Activated B cell treated with CpG ODN at 0.5 μM for 24 hours (primary cell): Measurements from ENCODE around the gene KCTD16. TPM values are rescaled to one million over a fixed set of nuclear protein-coding genes. Genes with fewer than 3 reads are reported as not detected.

Source experiments
- ATAC-seq: fragments of 200-7000 bp; cut with Tn5 transposase; one replicate; pipeline ENCODE4 v1.10.0; 2021; ENCODE audit warnings: low read depth, mild to moderate bottlenecking, moderate library complexity
- CTCF ChIA-PET: fragments of 350-600 bp; sonication (Branson Sonifier 250); formaldehyde crosslinking; loops from one replicate; lab custom pipeline; 2021; ENCODE audit warnings: antibody characterized with exemption; lab: Charles Lee
- POLR2A ChIA-PET: fragments of 350-600 bp; sonication (Branson Sonifier 250); formaldehyde crosslinking; loops from one replicate; lab custom pipeline; 2021; ENCODE audit warnings: antibody characterized with exemption; lab: Charles Lee
- DNase-seq: peaks from one replicate; pipeline ENCODE4 v3.0.0; 2022
- H3K27ac Mint-ChIP-seq: one replicate; pipeline ENCODE4 v1.8.0; 2020; ENCODE audit warnings: mixed read lengths
- H3K27me3 Mint-ChIP-seq: one replicate; pipeline ENCODE4 v1.8.0; 2021; ENCODE audit warnings: mixed read lengths
- H3K36me3 Mint-ChIP-seq: one replicate; pipeline ENCODE4 v1.8.0; 2021; ENCODE audit warnings: low read depth, mixed read lengths
- H3K4me1 Mint-ChIP-seq: one replicate; pipeline ENCODE4 v1.8.0; 2021; ENCODE audit warnings: mixed read lengths
- H3K4me3 Mint-ChIP-seq: one replicate; pipeline ENCODE4 v1.8.0; 2020; ENCODE audit warnings: mild to moderate bottlenecking, mixed read lengths
- H3K9me3 Mint-ChIP-seq: one replicate; pipeline ENCODE4 v1.8.0; 2020; ENCODE audit warnings: mixed read lengths
- intact Hi-C: fragments of 100-400 bp; cut with micrococcal nuclease; formaldehyde crosslinking; loops from one replicate; pipeline ENCODE4 v1.15.1; 2024
- total RNA-seq: library from RNA; stranded (reverse); gene quantifications from 2 replicates; pipeline ENCODE4 v1.2.3, GENCODE V29; 2022
- TF ChIP-seq, protein P1 (sequence below): fragments of 200-600 bp; IDR thresholded peaks from one replicate; pipeline ENCODE4 v1.8.0; 2022; ENCODE audit warnings: antibody characterized with exemption, mild to moderate bottlenecking

The KCTD16 gene
- total RNA-seq, 1 donor from 2014 or later = not detected

DNA sequence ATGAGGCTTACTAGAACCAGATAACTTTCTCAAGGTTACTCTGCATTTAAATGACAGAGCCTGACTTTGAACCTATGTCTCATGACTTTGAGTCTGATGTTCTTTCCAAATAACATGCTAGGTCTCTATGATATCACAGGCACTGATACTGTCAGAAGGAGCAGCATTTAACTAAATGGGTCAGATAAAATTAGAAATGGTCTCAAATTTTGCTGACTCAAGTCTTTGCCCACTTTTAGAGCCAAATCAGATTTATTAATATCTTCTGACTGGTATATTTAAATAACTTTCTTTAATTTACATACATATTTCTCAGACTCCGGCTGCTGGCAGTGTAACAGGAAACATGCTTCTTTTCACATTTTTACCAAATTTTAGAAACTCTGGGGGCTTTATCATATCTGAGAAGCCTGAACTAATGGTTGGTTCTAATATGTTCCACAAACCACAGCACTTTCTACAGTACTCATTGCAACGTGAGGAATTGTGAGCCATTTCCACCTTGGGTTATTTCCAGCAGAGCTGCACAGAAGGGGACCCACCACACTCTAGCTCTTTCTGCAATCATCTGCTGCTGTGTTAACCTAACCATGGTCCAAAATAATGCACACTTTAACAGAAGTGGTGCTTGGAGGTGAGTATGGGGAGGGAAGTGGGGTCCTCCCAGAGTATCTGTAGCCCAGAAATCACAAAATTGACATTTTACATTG is 79.2 kb downstream of the KCTD16 start:
- ChIA-PET POLR2A (no interaction called here), CTCF (no interaction called here)
- H3K27me3 Mint-ChIP-seq = peaks cover 8% of the 10 kb centered on the region
- H3K36me3 Mint-ChIP-seq = no peaks in the 10 kb centered on the region
- H3K4me1 Mint-ChIP-seq = no peaks in the 10 kb centered on the region
- no peak overlapping the region for H3K4me3 Mint-ChIP-seq
- H3K27ac Mint-ChIP-seq = no peak overlapping the region
- ATAC-seq = no peak
- TF ChIP-seq, protein P1, sequence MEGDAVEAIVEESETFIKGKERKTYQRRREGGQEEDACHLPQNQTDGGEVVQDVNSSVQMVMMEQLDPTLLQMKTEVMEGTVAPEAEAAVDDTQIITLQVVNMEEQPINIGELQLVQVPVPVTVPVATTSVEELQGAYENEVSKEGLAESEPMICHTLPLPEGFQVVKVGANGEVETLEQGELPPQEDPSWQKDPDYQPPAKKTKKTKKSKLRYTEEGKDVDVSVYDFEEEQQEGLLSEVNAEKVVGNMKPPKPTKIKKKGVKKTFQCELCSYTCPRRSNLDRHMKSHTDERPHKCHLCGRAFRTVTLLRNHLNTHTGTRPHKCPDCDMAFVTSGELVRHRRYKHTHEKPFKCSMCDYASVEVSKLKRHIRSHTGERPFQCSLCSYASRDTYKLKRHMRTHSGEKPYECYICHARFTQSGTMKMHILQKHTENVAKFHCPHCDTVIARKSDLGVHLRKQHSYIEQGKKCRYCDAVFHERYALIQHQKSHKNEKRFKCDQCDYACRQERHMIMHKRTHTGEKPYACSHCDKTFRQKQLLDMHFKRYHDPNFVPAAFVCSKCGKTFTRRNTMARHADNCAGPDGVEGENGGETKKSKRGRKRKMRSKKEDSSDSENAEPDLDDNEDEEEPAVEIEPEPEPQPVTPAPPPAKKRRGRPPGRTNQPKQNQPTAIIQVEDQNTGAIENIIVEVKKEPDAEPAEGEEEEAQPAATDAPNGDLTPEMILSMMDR = no peak
- DNase-seq = no peak
- intact Hi-C loops = no loop called here
- H3K9me3 Mint-ChIP-seq = no peaks in the 10 kb centered on the region

DNA sequence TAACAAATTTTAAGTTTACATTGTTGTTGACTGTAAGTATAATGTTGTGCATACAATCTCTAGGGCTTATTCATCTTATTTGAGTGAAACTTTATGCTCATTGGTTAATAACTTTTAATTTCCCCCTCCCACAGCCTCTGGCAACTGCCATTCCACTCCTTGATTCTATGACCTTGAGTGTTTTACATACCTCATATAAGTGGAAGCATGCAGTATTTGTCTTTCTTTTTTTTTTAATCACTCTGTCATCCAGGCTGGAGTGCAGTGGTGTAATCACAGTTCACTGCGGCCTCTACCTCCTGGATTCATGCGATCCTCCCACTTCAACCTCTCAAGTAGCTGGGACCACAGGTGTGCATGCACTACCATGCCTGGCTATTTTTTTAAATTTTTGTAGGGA is 83.9 kb downstream of the KCTD16 start:
- H3K27me3 Mint-ChIP-seq = peaks cover 3% of the 10 kb centered on the region
- H3K9me3 Mint-ChIP-seq = no peaks in the 10 kb centered on the region
- no peak for DNase-seq
- no peak for ATAC-seq
- ChIA-PET POLR2A (no interaction called here), CTCF (no interaction called here)
- H3K4me1 Mint-ChIP-seq = no peaks in the 10 kb centered on the region
- no peak overlapping the region for H3K27ac Mint-ChIP-seq
- H3K36me3 Mint-ChIP-seq = no peaks in the 10 kb centered on the region
- H3K4me3 Mint-ChIP-seq = no peak overlapping the region
- TF ChIP-seq, protein P1 = no peak
- intact Hi-C loops = no loop called here

DNA sequence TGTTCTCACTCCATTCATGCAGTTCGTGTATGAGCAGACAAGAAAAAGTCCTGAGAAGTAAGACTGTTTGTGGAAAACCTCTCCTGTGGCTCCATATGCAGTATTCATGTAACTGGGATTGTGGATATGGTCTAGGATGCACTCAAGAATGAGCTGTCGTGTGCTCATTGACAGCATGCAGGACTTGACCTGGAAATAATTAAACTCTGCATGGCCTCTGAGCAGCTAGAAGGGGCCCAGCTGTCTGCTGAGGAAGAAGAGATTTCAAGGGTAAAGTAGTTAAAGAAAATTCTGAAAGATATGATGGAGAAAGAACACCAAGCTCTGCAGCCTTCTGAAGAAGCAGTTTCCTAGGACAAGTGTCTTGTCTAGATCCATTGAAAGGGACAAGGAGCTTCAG is 89.4 kb downstream of the KCTD16 start:
- Mint-ChIP-seq H3K27me3 (peaks cover 1% of the 10 kb centered on the region), H3K4me1 (no peaks in the 10 kb centered on the region), H3K9me3 (no peaks in the 10 kb centered on the region), H3K4me3 (no peak overlapping the region), H3K27ac (no peak overlapping the region), H3K36me3 (no peaks in the 10 kb centered on the region)
- POLR2A ChIA-PET = no interaction called here
- TF ChIP-seq, protein P1 = no peak
- intact Hi-C loops = no loop called here
- no peak for DNase-seq
- CTCF ChIA-PET = no interaction called here
- no peak for ATAC-seq

DNA sequence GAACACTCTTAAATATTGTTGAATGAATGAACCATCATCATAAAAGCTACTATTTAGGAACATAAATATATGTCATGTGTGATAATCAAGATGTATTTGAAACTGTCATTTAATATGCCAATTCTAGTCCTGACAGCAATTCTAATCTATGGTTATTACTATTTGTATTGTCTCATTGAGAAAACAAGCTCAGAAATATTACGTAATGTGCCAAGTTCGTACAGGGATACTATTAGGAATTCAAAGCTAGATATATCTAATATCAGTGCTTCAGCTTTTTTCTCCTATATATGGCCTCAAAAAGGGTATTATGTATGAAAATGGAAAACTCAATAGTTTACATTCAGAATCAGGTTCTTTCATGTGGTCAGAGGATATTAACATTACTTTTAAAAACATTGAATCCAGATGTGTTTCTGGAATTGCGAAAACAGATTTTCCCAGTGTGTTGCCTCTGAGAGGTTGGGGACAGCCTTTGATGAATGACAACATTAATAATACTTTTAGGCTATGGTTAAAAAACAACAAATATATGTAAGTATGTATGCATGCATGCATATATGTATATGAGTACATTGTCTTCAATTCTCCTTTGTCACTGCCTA is 95.1 kb downstream of the KCTD16 start:
- TF ChIP-seq, protein P1 = no peak
- Mint-ChIP-seq H3K9me3 (peaks cover 5% of the 10 kb centered on the region), H3K4me3 (no peak overlapping the region), H3K27ac (no peak overlapping the region), H3K4me1 (no peaks in the 10 kb centered on the region), H3K36me3 (no peaks in the 10 kb centered on the region), H3K27me3 (peaks cover 8% of the 10 kb centered on the region)
- ATAC-seq (no peak), DNase-seq (no peak)
- intact Hi-C loops = no loop called here
- POLR2A ChIA-PET = no interaction called here
- CTCF ChIA-PET = no interaction called here

DNA sequence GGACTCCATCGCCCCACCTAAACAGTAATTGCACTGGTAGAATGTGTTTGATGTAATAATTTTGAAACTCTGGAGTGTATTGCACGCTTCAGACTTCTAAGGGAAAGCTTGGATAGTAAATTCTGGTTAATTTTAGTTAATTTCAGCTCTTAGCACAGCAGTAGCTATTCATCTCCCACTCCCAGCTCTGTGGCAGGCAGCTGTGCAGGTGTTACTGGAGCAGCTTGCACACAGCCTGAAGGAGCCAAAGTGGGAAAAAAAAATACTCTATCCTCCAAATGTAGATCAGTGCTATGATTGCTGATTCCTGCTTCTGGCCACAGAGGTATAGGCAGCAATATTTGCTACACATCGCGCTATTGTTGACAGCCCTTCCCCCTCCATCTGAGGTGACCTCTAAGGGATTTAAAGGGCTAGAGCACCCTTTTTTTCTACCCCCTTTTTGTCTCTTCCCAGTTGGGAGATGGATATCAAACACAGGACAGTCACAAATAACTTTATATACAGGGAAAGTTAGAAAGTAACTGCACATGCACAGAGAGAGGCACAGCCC is 97.4 kb downstream of the KCTD16 start:
- POLR2A ChIA-PET = no interaction called here
- Mint-ChIP-seq H3K27me3 (peaks cover 8% of the 10 kb centered on the region), H3K4me1 (no peaks in the 10 kb centered on the region), H3K27ac (no peak overlapping the region), H3K36me3 (no peaks in the 10 kb centered on the region), H3K9me3 (peaks cover 8% of the 10 kb centered on the region), H3K4me3 (no peak overlapping the region)
- intact Hi-C loops = no loop called here
- TF ChIP-seq, protein P1 = no peak
- CTCF ChIA-PET = no interaction called here
- no peak for DNase-seq
- ATAC-seq = no peak
